GM12878 (cell line): ENCODE data around the gene UBE2O. TPM values are rescaled to one million over a fixed set of nuclear protein-coding genes. Genes with fewer than 3 reads are reported as not detected.

Source experiments
- ATF3 ChIP-seq: IDR thresholded peaks from 2 replicates; pipeline ENCODE4 v1.6.1; 2011; ENCODE audit warnings: low read depth, mild to moderate bottlenecking, low read length, moderate library complexity, borderline replicate concordance; ENCODE audit errors: extremely low read depth
- BCL11A ChIP-seq: IDR thresholded peaks from 2 replicates; pipeline ENCODE4 v1.6.1; 2011; ENCODE audit warnings: low read depth, low read length
- CBX5 ChIP-seq: sonication (generic); IDR thresholded peaks from 2 replicates; pipeline ENCODE4 v1.6.1; 2016; ENCODE audit warnings: low read depth, moderate library complexity, mild to moderate bottlenecking, inconsistent platforms
- E2F8 ChIP-seq: fragments of 450-650 bp; IDR thresholded peaks from 2 replicates; pipeline ENCODE4 v1.6.1; 2018; ENCODE audit warnings: mild to moderate bottlenecking, low read depth, moderate library complexity; ENCODE audit not compliant: partially characterized antibody
- EED ChIP-seq: sonication (generic); IDR thresholded peaks from 2 replicates; pipeline ENCODE4 v1.6.1; 2016; ENCODE audit warnings: antibody characterized with exemption, low read depth
- EP300 ChIP-seq, 2 experiments: fragments of 150-350 bp in 1 of 2; IDR thresholded peaks; 2 replicates each; pipeline ENCODE4 v1.6.1; 2011 to 2012; ENCODE audit warnings: low read depth in 2 of 2, low read length in 2 of 2, borderline replicate concordance in 1 of 2, improper control_type of control experiment in 1 of 2, inconsistent platforms in 1 of 2; ENCODE audit not compliant: control insufficient read depth in 1 of 2
- LARP7 ChIP-seq: fragments of 450-650 bp; IDR thresholded peaks from 2 replicates; pipeline ENCODE4 v1.6.1; 2017; ENCODE audit warnings: mild to moderate bottlenecking
- NFIC ChIP-seq: IDR thresholded peaks from 2 replicates; pipeline ENCODE4 v1.6.1; 2012; ENCODE audit warnings: low read depth, mild to moderate bottlenecking, inconsistent platforms, low read length, moderate library complexity
- NFYA ChIP-seq: IDR thresholded peaks from 2 replicates; pipeline ENCODE4 v1.6.1; 2011; ENCODE audit warnings: low read depth, mild to moderate bottlenecking, low read length, improper control_type of control experiment, borderline replicate concordance
- PAX5 ChIP-seq: IDR thresholded peaks from 2 replicates; pipeline ENCODE4 v1.6.1; 2011; ENCODE audit warnings: low read depth, low read length, borderline replicate concordance
- POLR2A ChIP-seq: IDR thresholded peaks from 2 replicates; pipeline ENCODE4 v1.6.1; 2011; ENCODE audit warnings: low read depth, mild to moderate bottlenecking, low read length
- POLR2AphosphoS2 ChIP-seq: IDR thresholded peaks from 2 replicates; pipeline ENCODE4 v1.6.1; 2011; ENCODE audit warnings: low read depth, mild to moderate bottlenecking, low read length, improper control_type of control experiment, moderate library complexity
- POU2F2 ChIP-seq: IDR thresholded peaks from 3 replicates; pipeline ENCODE4 v1.6.1; 2011; ENCODE audit warnings: low read depth, mild to moderate bottlenecking, low read length, borderline replicate concordance
- REST ChIP-seq: IDR thresholded peaks from 2 replicates; pipeline ENCODE4 v1.6.1; 2012; ENCODE audit warnings: mild to moderate bottlenecking, low read depth, low read length
- SIN3A ChIP-seq: IDR thresholded peaks from 2 replicates; pipeline ENCODE4 v1.6.1; 2012; ENCODE audit warnings: low read depth, low read length, improper control_type of control experiment
- SIX5 ChIP-seq: IDR thresholded peaks from 2 replicates; pipeline ENCODE4 v1.6.1; 2011; ENCODE audit warnings: mild to moderate bottlenecking, low read depth, low read length, moderate library complexity; ENCODE audit not compliant: severe bottlenecking
- SREBF2 ChIP-seq: IDR thresholded peaks from 2 replicates; pipeline ENCODE4 v1.6.1; 2012; ENCODE audit warnings: mild to moderate bottlenecking, low read length
- TARDBP ChIP-seq: IDR thresholded peaks from 2 replicates; pipeline ENCODE4 v1.6.1; 2016; ENCODE audit warnings: borderline replicate concordance
- ZBTB40 ChIP-seq: fragments of 450-650 bp; IDR thresholded peaks from 2 replicates; pipeline ENCODE4 v1.6.1; 2016; ENCODE audit warnings: mild to moderate bottlenecking, moderate library complexity, borderline replicate concordance
- polyA plus RNA-seq, 11 experiments: library from polyadenylated mRNA; depleted of rRNA in 4 of 11; unstranded in 6 of 11; stranded (reverse) in 5 of 11; fragments of >200 nt; fragmentation: Nextera tagmentation in 4 of 11; fragmentation: Illumina TruSeq in 1 of 11; extraction: Ambion mirVana in 4 of 11; extraction: Trizol in 1 of 11; gene quantifications; 1 replicate in 1 of 11; 2 replicates in 10 of 11; pipeline versions ENCODE4 v1.2.1 to v1.2.3, GENCODE V29; 2011 to 2016; ENCODE audit warnings: inconsistent platforms in 2 of 11, missing spikeins in 2 of 11, low read depth in 1 of 11
- total RNA-seq, 4 experiments: library from RNA; depleted of rRNA in 3 of 4; stranded (reverse); fragments of >200 nt in 3 of 4; fragmentation: Illumina TruSeq in 1 of 4; extraction: Trizol in 1 of 4; gene quantifications; 2 replicates each; pipeline versions ENCODE4 v1.2.1 to v1.2.3, GENCODE V29; 2013 to 2021

Gene UBE2O
- total and polyA plus RNA-seq, 10 of the 15 experiments (the other 5 are each of a cell fraction or from before 2014, with no cell fraction given), result 2.1 to 39.0 (median 14.1) TPM

GRCh38 chr17:76501018-76501826 is 48.3 kb upstream of the UBE2O start, which contains the start of gene RHBDF2 (continued):
- no peak for TF ChIP-seq REST
- TF ChIP-seq POLR2A, result peak; percentile 85
- no peak for TF ChIP-seq TARDBP
- peak; percentile 58; the same call in 1 of the 2 replicates for TF ChIP-seq SIN3A
- 0 out of 2 replicates have a peak, but pooled peaks have one; percentile 24 for TF ChIP-seq POLR2AphosphoS2
- TF ChIP-seq SIX5, result no peak
- no peak for TF ChIP-seq CBX5
- no peak for TF ChIP-seq E2F8
- TF ChIP-seq ZBTB40, result no peak
- TF ChIP-seq EP300 (IDR thresholded peaks at IDR 0.05; ENCODE audit: borderline replicate concordance in 1 of 2, control insufficient read depth in 1 of 2, low read depth in 2 of 2, low read length in 2 of 2), result no peak
- no peak for TF ChIP-seq SREBF2
- no peak for TF ChIP-seq PAX5
- no peak for TF ChIP-seq POU2F2
- TF ChIP-seq NFYA, result no peak
- TF ChIP-seq BCL11A, result no peak
- peak; percentile 95 for TF ChIP-seq LARP7
- TF ChIP-seq NFIC, result no peak
- no peak for TF ChIP-seq EED
- TF ChIP-seq ATF3, result no peak
